Suppressor macrophage treated with lipopolysaccharide for 1 hour (primary cell): ENCODE data around the gene CADPS2.

Experiments used
- DNase-seq, 3 donors: peaks; one replicate each; pipeline ENCODE4 v3.0.0-alpha.2; 2020 to 2022

Gene CADPS2

DNA sequence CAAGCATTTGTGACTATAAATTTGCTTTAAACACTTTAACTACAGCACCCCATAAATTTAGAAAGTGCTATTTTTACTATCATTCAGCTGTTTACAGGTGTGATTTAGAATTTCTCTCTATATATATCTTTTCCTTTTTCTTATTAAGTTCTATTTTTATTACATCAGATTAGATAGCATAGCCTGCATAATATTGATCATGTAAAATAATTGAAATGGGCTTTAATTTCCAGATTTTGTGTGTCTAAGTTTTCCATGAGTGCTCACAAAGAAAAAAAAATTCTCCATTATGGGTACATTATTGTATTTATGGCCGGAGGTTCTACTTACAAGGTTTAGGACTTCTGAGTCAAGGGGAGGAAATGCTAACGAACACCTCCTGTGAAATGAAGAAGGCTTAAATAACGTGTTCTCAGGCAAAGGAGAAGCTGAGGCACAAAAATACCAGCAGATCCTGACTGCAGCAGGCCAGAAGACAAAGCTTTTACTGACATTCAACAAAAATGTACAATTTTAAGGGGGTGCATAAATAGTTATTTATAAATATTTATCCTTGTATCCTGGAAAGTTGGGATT, 301.5 kb downstream of the CADPS2 start:
- no peak for DNase-seq

DNA sequence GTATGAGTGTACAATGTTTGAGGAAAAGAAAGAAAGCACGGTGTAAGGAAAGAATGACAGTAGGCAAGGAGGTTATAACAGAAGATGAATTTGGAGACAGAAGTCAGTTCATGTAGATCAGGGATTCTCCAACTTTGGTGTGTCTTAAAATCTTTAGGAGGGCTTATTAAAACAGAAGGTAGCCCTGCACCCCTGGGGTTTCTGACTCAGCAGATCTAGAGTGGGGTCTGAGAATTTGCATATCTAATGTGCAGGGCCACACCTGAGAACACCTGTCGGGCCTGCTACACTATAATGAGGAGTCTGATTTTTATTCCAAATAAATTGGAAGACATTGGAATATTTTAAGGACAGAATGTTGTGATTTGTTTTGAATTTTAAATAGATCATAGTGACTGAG, 307.9 kb downstream of the CADPS2 start:
- DNase-seq: no peak

DNA sequence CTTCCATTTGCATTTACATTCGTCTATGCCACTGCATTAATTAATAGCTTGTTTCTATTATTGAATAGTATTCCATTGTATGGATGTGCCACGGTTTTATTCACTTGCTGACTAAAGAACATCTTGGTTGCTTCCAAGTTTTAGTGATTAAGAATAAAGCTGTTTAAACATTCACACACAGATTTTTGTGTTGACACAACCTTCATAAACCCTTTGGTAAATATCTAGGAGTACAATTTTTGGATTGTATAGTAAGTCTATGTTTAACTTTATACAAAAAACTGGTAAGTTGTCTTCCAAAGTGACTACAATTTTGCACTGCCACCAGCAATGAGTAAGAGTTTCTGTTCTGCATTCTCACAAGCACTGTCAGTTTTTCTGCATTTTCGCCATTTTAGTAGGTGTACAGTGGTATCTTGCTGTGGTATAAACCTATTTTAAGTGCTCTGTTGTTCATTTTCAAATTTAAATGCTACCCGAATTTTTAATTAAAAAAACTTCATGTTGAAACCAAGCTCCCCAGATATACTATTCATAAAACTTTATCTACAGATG, 308.7 kb downstream of the CADPS2 start:
- no peak for DNase-seq

DNA sequence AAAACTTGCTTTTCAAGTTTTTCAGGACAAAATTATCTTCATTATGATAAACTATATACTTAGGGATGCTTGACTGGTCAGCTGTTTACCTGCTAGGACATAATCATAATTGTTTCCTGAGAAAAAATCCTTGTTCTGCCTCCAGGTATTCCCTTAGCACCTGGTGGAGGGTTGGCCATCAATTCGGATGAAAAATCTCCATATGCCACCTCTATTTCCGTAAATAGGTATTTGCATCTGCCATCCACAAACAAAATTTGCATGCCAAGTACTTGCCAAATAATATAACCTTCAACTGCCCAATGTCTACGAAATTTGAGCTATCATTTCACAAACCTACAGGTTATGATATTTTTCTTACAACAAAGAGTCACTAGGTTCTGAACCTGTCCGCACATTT, 313.6 kb downstream of the CADPS2 start:
- DNase-seq: no peak

DNA sequence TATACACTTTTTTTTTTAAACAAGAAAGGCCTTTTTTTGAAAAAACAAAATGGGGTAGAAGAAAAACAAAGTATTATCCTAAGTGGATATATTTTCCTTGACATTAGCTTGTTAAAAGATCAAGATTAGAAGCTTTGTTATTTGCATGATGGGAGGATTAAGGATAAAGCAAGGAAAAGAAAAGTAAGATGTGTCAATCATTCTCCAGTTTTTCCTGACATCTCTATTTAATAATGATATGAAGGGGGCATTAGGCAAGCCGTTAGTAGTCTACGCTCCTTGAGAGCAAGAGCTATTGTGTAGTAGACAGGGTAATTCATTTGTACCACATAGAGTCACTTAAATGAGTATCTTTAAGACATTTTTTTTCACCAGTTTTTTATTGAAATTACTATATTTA, 324.9 kb downstream of the CADPS2 start:
- no peak for DNase-seq

DNA sequence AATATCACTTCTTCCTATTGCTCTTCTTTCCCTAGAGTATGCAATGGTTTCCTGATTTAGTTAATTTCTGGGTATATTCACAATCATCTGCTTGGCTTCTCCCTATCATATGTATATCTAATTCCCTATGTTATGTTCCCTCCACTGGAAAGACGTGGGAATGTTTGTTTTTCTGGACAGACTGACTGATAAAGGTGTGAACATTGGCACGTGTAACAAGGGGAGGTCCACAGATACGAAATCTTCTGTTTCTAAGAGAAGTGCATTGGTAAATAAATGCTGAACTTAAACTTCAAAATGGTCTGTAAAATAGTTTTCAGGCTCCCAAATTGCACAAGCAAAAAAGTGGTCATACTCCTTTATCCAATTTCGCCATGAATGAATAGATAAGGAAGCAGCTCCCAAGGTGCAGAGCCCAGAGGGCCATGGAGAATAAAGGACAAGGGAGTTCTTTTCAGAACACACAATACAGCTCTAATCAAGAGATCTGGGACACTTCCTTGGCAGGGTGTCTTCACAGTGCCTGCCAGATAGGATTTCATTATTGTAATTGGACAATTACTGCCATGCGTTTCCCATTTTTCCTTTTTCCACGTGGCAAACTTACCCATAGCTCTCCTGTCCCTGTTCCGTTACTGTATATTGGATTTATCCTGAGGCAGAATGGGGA, 329.3 kb downstream of the CADPS2 start:
- DNase-seq: no peak

DNA sequence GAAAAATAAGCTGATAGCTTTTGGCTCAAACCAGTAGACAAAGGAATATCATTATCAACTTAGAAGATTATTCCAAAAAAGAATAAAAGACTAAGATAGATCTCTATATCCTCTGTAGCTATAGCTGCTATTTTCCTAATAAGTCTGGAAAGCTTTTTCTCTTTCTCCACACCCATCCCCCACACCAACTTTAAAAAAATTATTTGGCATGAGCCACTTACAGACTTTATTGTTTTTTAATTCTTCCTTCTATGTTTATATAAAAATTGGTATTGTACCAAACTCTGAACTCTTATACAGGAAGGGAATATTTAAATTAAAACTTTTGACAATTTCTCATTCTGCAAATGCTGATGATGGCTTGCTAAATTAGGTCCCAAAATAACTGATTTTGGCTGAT, 330.0 kb downstream of the CADPS2 start:
- no peak for DNase-seq

DNA sequence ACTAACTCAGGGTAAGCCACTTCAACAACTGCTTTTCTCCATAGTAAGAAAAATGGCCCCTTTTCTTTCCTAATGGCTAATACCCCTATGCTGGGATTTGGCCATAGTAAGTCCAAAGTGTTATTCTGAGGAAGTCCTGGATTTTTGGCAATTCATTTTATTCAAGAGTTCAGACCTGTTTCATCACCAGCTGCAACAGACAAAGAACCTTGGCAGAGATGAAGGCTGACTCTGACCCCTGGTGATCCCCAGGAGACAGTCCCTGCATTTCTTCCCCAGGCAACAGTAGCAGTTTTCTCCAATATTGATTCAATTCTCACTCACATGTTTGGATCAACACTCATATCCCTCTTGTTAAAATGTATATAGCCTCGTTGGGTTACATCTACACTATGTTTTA, 332.5 kb downstream of the CADPS2 start:
- no peak for DNase-seq

DNA sequence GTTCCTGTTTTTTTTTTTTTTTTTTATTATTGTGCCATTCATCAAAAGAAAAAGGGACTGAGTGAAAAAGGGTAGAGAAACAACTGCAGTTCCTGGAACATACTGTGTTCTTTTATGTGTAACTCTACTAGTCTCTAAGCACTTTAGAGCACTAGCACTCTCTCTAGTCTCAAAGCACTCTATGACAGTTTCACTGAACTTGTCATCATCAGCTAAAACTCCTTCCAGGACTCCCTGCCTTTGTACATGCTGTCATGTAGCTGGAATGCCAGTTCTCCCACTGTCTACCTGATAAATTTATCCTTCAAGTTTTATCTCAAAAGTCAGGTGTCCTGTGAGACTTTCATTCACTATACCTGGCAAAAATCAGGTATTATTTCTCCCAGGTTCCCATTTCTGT, 333.5 kb downstream of the CADPS2 start:
- DNase-seq: no peak

DNA sequence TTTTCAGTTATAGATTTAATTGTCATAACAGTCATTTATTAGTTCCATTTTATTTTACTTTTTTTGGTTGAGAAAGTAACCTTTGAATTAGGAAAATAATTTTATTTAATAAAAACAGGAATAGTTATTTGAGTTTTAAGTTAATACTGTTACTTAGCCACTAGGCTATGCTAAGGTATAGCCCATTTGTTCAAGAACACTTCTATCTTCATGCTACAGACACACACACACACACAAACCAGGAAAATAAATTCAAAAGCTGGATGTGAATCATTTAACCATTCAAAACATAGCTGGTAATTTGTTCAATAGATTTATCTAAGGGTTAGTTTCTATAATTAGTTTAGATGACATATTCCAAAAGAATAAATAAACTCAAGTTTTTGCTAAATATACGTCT, 335.7 kb downstream of the CADPS2 start:
- no peak for DNase-seq

DNA sequence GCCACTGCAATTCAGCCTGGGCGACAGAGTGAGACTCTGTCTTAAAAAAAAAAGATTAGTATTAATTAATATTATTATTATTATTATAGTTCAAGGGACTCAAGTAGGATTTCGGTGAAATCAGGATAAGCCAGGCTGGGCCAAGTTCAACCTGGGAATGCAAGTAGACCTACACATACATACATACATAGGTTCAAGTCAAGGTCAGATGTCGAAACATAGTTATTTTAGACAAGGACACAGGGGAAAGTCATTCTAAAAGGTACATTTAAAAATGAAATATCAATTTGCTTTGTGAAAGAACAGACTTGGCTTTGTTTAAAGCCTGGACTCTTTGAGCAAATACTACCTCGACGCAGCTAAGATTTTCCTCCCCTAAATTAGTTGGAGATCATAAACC, 336.7 kb downstream of the CADPS2 start:
- no peak for DNase-seq

DNA sequence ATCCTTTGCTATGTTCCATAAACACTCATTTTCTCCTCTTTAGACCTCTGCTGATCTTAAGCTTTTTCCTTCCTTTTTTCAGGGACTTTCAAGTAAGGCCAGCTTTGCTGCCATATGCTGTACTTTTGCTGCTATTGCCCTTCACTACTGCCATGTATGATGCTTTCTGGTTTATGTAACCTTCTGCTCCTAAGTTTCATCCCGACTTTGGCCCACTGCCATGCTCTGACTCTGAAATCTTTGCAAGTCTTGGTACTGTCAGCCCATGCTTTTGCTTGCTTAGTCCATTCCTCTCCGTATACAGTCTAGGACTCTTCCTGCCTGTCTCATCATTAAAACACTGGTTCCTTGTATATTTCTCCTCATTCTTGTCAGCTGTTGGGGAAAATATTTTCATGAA, 339.8 kb downstream of the CADPS2 start:
- no peak for DNase-seq

DNA sequence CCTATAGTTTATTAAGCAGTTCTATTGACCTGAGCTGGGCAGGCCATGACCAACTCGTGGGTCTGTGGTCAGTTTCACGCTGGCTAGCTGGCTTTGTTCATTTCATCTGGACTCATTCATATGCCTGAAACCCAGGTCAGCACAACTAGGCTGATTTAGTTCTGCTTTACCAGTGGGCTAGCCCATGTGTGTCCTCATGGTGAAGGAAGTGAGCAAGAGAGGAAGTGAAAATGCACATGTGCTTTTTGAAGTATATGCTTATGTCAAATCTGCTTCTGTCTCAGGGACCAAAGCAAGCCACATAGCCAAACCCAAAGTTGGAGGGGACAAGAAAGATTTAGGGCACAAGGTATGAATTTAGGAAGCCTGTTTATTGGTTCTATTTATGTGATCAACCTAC, 341.8 kb downstream of the CADPS2 start:
- peak; percentile 45 to 71 (median 64) for DNase-seq

DNA sequence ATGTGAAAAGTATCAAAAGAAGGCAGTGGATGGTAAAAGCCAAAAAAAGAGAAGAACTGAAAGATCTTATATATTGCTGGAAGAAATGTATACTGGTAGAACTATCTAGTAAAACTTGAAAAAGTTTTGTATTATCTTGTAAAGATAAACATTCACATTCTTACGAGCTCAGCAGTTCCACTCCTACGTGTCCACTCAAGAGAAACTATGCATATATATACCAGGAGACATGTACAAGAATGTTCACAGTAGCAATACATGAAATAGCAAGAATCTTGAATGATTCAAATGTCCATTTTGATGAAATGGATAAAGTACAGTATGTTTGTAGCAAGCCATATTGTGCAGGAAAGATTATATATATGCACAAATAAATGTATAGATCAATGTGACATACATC, 342.4 kb downstream of the CADPS2 start:
- DNase-seq: no peak

DNA sequence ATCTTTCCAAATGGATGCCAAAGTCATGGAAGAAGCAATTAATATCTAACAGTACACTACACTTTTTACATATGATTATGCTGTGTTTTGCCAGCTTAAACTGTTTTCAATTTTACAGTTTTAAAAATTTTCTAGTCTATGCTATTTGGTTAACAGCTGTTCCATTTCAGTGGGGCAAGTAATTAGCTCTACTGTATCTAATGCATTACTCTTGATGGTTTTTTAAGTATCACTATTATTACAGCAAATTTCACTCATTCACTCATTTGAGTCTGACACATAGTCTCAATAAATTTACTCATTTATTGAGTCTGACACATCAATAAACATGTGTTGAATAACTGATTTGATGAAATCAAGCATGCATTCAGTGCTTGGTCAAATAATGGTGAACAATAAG, 343.1 kb downstream of the CADPS2 start:
- no peak for DNase-seq

DNA sequence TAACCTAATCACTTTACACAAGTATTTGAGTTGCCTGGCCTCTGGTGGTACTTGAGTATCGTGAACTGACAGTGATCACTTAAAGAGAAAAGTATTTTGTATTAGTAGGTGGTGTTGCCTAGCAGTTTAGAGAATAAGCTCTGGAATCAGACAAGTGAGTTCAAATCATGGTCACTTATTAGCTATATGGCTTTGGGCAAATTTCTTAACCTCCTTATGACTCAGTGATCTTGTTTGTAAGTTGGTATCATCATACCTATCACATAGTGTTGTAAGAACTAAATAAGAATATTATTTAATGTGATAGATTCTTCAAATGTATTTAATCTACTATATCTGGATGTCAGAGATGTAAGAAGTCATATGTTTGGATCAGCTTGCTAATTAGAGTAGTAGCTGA, 351.2 kb downstream of the CADPS2 start:
- no peak for DNase-seq

DNA sequence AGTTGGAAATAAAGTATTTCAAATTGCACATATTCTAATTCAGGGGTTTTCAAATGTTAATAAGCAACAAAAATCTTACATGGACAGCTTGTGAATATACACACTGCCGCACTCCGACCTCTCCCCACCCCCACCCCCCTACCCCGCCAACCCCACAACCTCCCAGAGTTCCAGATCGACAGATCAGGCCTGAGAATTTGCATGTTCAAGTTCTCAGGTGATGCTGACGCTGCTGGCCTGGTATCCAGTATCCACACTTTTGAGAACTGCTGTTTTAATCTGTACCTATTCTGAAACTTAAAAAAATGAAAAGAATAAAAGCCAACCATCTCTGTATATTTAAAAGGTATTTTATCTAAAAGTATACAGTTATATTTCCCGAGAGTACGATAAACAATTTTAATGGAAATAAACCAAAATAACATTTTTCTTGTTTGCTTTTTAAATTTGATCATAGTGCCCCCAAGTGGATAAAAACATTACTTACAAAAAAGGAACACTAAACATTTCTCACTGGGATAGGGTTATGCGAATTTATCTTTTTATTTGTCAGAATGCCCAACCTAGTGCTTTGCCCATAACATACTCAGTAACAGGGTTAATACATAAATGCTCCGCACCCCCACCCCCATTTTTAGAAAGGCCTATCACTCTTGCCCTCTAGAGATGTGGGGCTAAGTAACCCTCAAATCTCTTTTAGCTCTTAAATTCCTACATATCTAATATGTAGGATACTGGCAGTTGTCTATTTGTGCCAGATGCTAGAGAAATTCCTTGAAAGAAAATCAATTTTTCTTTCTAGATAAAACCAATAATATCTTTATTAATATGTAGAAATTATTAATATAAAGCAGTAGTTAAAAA, 353.6 kb downstream of the CADPS2 start:
- DNase-seq: peak in 2 of 3 donors; percentile 20 to 31

DNA sequence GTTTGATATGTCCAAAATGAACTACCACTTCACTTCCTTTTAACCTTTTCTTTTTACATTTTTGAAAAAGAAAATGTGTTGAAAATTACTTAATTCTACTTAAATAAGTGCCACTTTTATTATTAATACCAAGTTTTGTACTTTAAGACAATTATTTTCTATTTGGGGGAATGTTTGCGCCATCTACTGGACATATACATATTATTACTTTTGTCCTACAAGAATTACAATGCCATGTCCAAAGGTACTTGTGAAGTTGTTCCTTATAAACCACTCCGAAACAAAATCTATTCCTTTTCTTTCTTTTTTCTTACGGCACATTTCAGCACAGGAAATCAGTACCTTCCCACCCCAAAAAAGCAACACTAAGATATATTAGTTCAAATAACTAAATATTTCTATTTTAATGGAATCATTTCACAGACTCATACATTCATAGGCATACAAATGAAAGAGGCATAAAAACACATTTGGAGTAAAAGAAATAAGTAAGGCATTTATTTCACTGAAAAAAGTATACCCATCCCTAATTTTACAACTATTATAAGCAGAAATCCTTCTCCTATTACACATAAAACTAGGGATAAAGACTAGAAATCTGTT, 357.3 kb downstream of the CADPS2 start:
- DNase-seq: peak; percentile 25 to 63 (median 51)

DNA sequence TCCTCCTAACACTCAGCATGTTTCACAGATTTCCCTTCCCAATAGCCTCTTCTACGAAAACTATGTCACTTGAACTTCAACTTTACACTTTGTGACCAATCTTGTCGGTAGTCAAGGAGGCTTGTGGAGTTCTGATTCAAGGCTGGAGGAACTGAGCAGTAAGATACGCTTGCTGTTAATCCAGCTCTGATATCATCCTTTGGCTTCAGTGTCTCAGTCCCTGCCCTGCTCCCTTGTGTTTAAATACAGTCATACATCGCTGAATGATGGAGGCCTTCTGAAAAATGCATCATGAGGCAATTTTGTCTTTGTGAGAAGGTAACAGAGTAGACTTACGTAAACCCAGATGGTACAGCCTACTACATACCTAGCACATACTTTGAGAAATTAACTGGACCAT, 360.9 kb downstream of the CADPS2 start:
- DNase-seq: no peak

DNA sequence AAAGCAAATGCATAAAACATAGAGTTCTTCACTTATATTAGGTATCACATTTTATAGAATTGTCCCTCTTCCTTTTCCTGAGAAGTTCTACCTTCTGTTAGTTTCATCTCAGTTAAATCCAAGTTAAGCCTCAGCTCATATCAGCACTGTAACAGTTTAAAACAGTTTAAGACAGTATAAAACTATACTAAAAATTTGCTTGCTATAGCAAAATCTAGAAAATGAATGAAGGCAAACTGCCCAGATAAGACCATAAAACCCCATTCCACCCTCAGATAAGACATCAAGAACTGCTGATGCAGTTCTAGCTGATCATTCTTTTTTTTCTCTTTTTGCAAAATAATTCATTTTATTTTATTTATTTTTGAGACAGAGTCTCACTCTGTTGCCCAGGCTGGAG, 364.5 kb downstream of the CADPS2 start:
- no peak for DNase-seq

DNA sequence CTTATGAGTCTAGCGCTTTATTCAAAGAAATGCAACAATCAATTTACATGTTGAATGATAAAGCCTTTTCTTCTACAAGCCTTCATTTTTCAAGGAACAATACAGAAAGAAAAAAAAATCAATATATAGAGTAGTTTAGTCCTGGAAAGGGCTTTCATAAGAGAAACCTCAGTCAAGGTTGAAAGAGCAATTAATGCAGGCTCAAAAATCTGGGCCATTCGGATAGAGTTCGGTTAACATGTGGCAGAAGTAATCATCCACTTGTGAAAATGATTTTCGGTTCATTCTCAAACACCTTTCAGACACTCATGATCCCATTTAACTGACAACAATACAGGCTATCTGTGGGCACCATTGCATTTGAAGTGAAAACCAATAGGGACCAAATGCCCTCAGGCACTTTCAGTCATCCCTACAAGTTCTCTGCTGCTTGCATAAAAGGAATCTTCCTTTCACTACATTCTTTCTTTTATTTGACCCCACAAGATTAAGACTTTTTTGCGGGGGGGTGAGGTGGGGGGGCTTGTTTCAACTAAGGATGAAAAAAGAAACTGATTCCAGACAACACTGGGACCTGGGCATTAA, 365.2 kb downstream of the CADPS2 start:
- no peak for DNase-seq

DNA sequence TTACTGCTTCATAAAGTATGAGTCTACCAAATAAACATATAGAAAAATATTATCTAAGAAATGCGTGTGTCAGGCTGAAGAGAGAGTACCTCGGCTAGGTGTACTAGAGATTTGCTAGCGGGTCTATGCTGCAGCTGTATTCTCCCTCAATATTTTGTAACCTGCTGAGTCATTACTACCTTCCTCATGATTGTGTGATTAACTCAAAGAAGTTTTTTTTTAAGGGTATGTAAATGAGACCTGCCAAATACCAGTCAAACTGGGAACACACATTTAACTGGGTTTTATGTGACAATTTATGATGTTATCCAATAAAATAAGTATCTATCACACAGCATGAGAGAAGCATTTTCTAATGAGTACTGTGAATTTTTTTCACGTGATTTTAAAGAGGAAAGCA, 367.8 kb downstream of the CADPS2 start:
- no peak for DNase-seq

DNA sequence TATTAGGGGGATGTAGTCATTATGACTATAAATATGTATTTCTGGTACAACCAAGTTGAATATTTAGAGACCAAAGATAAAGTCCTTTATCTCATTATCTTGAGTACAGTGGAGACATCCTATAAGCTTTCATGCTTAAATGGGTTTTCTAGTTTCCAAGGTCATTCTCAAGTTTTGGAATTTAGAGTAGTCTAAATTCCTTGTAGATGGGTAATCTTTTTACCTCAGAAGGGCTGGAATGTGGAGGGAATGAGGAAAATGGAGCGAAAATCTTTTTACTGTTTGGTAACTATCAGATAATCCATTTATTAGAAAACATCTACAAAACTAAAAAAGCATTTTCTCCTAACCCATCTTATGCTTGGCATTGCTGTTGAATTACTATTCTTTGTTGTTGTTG, 368.7 kb downstream of the CADPS2 start:
- no peak for DNase-seq
